HepG2 (cell line): Measurements from ENCODE around the gene SNX15. TPM values are rescaled to one million over a fixed set of nuclear protein-coding genes. Genes with fewer than 3 reads are reported as not detected.

Source experiments
- CBX1 ChIP-seq: IDR thresholded peaks from one replicate; pipeline ENCODE4 v1.6.1; 2016; ENCODE audit warnings: antibody characterized with exemption, low read depth
- CEBPB ChIP-seq: IDR thresholded peaks from 2 replicates; pipeline ENCODE4 v1.6.1; 2011; ENCODE audit warnings: low read depth, low read length, improper control_type of control experiment, borderline replicate concordance
- ERF ChIP-seq: IDR thresholded peaks from 2 replicates; pipeline ENCODE4 v1.6.1; 2018; ENCODE audit warnings: missing biosample characterization, missing genetic modification reagents
- HBP1 ChIP-seq: IDR thresholded peaks from 2 replicates; pipeline ENCODE4 v1.6.1; 2016; ENCODE audit warnings: low read depth, control low read depth
- KAT8 ChIP-seq: IDR thresholded peaks from 2 replicates; pipeline ENCODE4 v1.6.1; 2016; ENCODE audit warnings: missing genetic modification reagents, missing compliant biosample characterization
- MXI1 ChIP-seq: IDR thresholded peaks from 3 replicates; pipeline ENCODE4 v1.6.1; 2012; ENCODE audit warnings: low read depth, low read length, inconsistent platforms, borderline replicate concordance
- NCOA2 ChIP-seq: sonication (generic); formaldehyde crosslinking; IDR thresholded peaks from 2 replicates; pipeline ENCODE4 v1.8.0; 2022; ENCODE audit warnings: inconsistent platforms
- SALL1 ChIP-seq: sonication (generic); formaldehyde crosslinking; IDR thresholded peaks from 2 replicates; pipeline ENCODE4 v1.8.0; 2022; ENCODE audit warnings: mild to moderate bottlenecking, missing genetic modification reagents
- STAG1 ChIP-seq: sonication (generic); formaldehyde crosslinking; IDR thresholded peaks from 2 replicates; pipeline ENCODE4 v1.4.0; 2020; ENCODE audit warnings: missing genetic modification reagents
- THAP8 ChIP-seq: sonication (generic); formaldehyde crosslinking; IDR thresholded peaks from 2 replicates; pipeline ENCODE4 v1.5.1; 2020; ENCODE audit warnings: missing genetic modification reagents, mild to moderate bottlenecking, borderline replicate concordance
- U2AF2 ChIP-seq: fragments of 200-400 bp; formaldehyde crosslinking; IDR thresholded peaks from 2 replicates; pipeline ENCODE4 v1.6.1; 2017; ENCODE audit warnings: low read depth, mild to moderate bottlenecking, low read length
- ZBTB33 ChIP-seq: sonication (generic); formaldehyde crosslinking; IDR thresholded peaks from 2 replicates; pipeline ENCODE4 v1.4.0; 2020; ENCODE audit warnings: missing genetic modification reagents
- ZFP1 ChIP-seq: IDR thresholded peaks from 2 replicates; pipeline ENCODE4 v1.6.1; 2016
- ZNF10 ChIP-seq: sonication (generic); formaldehyde crosslinking; IDR thresholded peaks from 2 replicates; pipeline ENCODE4 v1.4.0; 2020; ENCODE audit warnings: mild to moderate bottlenecking, low read depth, missing genetic modification reagents, borderline replicate concordance
- ZNF101 ChIP-seq: sonication (generic); formaldehyde crosslinking; IDR thresholded peaks from 2 replicates; pipeline ENCODE4 v1.4.0; 2020; ENCODE audit warnings: mild to moderate bottlenecking, low read depth, missing genetic modification reagents, borderline replicate concordance
- ZNF609 ChIP-seq: sonication (generic); formaldehyde crosslinking; IDR thresholded peaks from 2 replicates; pipeline ENCODE4 v1.4.0; 2020; ENCODE audit warnings: mild to moderate bottlenecking, missing genetic modification reagents, borderline replicate concordance
- ZNF780A ChIP-seq: sonication (generic); formaldehyde crosslinking; IDR thresholded peaks from 2 replicates; pipeline ENCODE4 v1.8.0; 2022; ENCODE audit warnings: mild to moderate bottlenecking, missing genetic modification reagents, moderate library complexity
- ZNF879 ChIP-seq: sonication (generic); formaldehyde crosslinking; IDR thresholded peaks from 2 replicates; pipeline ENCODE4 v1.8.1; 2023; ENCODE audit warnings: missing genetic modification reagents
- ZSCAN5A ChIP-seq: sonication (generic); formaldehyde crosslinking; IDR thresholded peaks from 2 replicates; pipeline ENCODE4 v1.8.0; 2022; ENCODE audit warnings: mild to moderate bottlenecking, missing genetic modification reagents, borderline replicate concordance
- polyA plus RNA-seq, 8 experiments: library from polyadenylated mRNA; depleted of rRNA in 3 of 8; stranded (reverse) in 7 of 8; unstranded in 1 of 8; fragments of >200 nt; fragmentation: Illumina TruSeq in 4 of 8; extraction: Trizol in 4 of 8; gene quantifications; 2 replicates each; pipeline versions ENCODE4 v1.2.1 to v1.2.3, GENCODE V29; 2011 to 2016; ENCODE audit warnings: low read depth in 4 of 8, missing spikeins in 1 of 8, mixed read lengths in 1 of 8; ENCODE audit not compliant: insufficient read depth in 1 of 8
- total RNA-seq, 5 experiments: library from RNA; depleted of rRNA; stranded (reverse); fragments of >200 nt; fragmentation: Illumina TruSeq; extraction: Trizol; gene quantifications; 2 replicates each; pipeline ENCODE4 v1.2.3, GENCODE V29; 2016; ENCODE audit warnings: low read depth in 1 of 5

Gene SNX15
- total and polyA plus RNA-seq, 2 of the 13 experiments (the other 11 are each of a cell fraction or from before 2014, with no cell fraction given): 19.1 to 22.6 TPM

GRCh38 chr11:65027213-65028067 is at the start of gene SNX15 (continued):
- peak; percentile 41; the same call in 1 of the 2 replicates for TF ChIP-seq ZBTB33 (CRISPR knock-in tag)
- TF ChIP-seq HBP1: 0 out of 2 replicates have a peak, but pooled peaks have one; percentile 26
- no peak for TF ChIP-seq ZNF101 (CRISPR knock-in tag)
- TF ChIP-seq CEBPB: no peak
- no peak for TF ChIP-seq ZNF879 (CRISPR knock-in tag)
- peak; percentile 40 for TF ChIP-seq STAG1 (CRISPR knock-in tag)
- TF ChIP-seq ZNF10 (CRISPR knock-in tag): no peak
- TF ChIP-seq ERF (CRISPR knock-in tag): peak; percentile 61
- no peak for TF ChIP-seq ZNF780A (CRISPR knock-in tag)
- TF ChIP-seq ZFP1: no peak
- TF ChIP-seq U2AF2: no peak
- peak; percentile 76 for TF ChIP-seq SALL1
- TF ChIP-seq MXI1: peak; percentile 73; the same call in 2 of the 3 replicates
- TF ChIP-seq THAP8: no peak
- TF ChIP-seq KAT8 (CRISPR knock-in tag): peak; percentile 72; the same call in 1 of the 2 replicates
- peak; percentile 5; the same call in 1 of the 2 replicates for TF ChIP-seq ZSCAN5A (CRISPR knock-in tag)
- TF ChIP-seq ZNF609 (CRISPR knock-in tag): peak; percentile 19; the same call in 1 of the 2 replicates
- 0 out of 2 replicates have a peak, but pooled peaks have one; percentile 32 for TF ChIP-seq NCOA2 (CRISPR knock-in tag)
- peak; percentile 64 for TF ChIP-seq CBX1
